Left ventricle myocardium superior (tissue), 1 donor: ENCODE measurements around the gene CDKAL1. TPM values are rescaled to one million over a fixed set of nuclear protein-coding genes. Genes with fewer than 3 reads are reported as not detected.
"Not testable (repeated sequence)": the region's sequence is repeated elsewhere in the genome, so short reads cannot be mapped to it uniquely, and the experiment has no call there.

ENCODE experiments used
- ATAC-seq: fragments of 200-7000 bp; cut with Tn5 transposase; one replicate; pipeline ENCODE4 v1.9.1; 2020; ENCODE audit warnings: mild to moderate bottlenecking, moderate library complexity
- DNase-seq: peaks from one replicate; pipeline ENCODE4 v3.0.0-alpha.2; 2020
- intact Hi-C: fragments of 100-400 bp; cut with micrococcal nuclease; formaldehyde crosslinking; loops from one replicate; pipeline ENCODE4 v1.11.0; 2022
- total RNA-seq: library from RNA; stranded (reverse); fragmentation: NEBNext Ultra II Directional; extraction: Animal tissue kit (Norgen Biotek cat#: 25700); gene quantifications from one replicate; pipeline ENCODE4 v1.2.1, GENCODE V29; 2021
- donor health status: DM: no; HTN: yes; CAD: no; lungs with severe emphysema.

Gene CDKAL1
- total RNA-seq, 1 donor from 2014 or later: 9.9 TPM

DNA sequence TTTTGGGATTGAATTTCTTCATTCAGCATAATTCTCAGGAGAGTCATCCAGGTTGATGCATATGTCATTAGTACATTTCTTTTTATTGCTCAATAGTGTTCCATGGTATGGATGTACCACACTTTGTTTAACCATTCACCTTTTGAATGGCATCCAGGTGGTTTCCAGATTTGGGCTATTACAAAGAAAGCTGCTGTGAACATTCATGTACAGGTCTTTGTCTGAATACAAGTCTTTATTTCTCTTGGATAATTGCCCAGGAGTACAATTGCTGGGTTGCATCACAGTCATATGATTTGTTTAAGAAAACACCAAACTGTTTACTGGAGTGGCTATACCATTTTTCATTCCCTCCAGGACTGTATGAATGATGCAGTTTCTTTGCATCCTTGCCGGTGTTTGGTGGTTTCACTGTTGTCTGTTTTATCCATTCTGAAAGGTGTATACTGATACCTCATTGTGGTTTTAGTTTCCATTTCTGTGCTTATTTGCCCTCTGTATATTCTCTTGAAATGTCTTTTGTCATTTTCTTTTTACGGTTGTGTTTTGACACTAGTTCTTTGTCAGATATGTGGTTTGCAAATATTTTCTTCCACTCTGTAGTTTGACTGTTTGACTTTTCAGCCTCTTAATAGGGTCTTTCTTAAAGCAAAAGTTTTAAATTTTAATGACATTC lies 8.8 kb downstream of the CDKAL1 start:
- ATAC-seq: no peak
- DNase-seq: no peak
- intact Hi-C loops: no loop called here

DNA sequence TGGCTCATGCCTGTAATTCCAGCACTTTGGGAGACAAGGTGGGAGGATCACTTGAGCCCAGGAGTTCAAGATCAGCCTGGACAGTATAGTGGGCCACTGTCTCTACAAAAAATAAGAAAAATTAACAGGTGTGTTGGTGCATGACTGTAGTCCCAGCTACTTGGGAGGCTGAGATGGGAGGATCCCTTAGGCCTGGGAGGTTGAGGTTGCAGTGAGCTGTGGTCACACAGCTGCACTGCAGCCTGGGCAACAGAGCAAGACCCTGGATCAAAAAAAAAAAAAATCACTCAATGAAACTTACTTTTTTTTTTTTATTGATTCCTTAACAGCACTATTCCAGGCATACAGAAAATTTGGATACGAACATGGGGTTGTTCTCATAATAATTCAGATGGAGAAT lies 14.0 kb downstream of the CDKAL1 start:
- intact Hi-C loops: no loop called here
- no peak for ATAC-seq
- DNase-seq: no peak

- intact Hi-C loops, ATAC-seq, DNase-seq: not testable (repeated sequence)
These were observed 15.1 kb downstream of the CDKAL1 start for GRCh38 chr6:20549398-20549797.

DNA sequence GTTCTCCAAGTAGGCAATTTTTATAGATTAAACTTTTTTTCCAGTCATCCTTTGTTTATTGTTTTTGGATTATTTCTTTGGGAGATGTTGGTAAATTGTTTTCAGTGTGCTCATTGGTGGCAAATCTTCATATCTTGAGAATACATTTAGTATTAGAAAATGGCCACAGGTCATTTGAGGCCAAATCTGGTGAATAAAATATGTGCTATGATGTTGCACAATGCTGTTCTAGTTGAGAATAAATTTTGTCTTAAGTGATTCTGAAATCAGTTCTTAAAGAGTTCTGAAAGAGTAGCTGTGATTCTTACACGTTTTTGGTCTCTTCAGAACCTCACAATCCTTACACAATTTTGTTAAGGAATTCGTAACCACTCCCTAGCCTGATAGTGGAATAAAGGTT lies 20.1 kb downstream of the CDKAL1 start:
- no peak for ATAC-seq
- intact Hi-C loops: no loop called here
- DNase-seq: no peak

DNA sequence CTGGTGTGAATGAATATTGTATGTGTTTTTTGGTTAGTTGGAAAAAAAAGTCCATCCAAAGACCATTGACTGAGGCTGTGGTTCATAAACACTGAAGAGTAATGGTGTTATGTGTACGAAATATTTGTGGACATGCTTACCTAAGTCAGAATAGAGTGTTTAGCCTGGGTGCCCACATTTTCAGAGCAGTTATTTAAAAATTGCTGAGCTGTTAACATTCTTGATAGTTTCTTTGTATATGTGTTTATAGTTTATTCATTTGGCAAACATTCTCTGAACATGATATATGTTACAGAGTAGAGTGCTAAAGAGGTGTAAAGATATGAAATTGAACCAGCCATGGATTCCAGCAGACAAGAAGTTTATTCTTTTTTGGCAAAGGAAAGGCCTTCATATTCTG lies 20.6 kb downstream of the CDKAL1 start:
- DNase-seq: no peak
- ATAC-seq: no peak
- intact Hi-C loops: no loop called here

DNA sequence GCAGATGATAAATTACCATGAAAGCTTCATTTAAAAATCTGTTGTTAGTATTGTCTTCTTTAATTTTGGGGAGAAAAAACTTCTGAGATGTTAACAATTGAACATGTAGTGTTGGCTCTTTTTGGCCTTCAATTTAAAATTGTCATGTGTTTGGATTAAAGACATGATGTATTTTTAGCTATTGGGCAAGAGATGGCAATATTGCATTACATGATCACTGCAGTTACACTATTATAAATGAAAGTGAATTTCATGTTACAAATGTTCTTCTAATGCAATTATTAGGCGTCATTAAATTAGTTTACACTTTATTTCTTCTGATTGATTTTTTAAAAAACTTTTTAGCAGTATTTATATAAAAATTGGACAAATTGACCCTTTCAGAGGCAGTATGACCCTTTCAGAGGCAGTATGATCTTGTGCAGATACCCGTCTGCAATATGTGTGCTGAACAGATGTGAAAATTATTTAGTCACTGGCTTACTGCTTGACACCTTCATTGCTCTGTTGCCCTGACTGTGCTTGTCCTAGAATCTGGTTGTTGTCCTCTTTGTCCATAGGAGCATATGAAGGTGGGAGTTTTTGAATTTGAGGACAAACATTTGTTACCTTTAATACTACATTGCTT lies 25.8 kb downstream of the CDKAL1 start:
- ATAC-seq (no peak), DNase-seq (no peak)
- intact Hi-C loops: no loop called here

GRCh38 chr6:20563377-20563776 lies 29.1 kb downstream of the CDKAL1 start:
- intact Hi-C loops: no loop called here
- ATAC-seq: no peak
- no peak for DNase-seq

DNA sequence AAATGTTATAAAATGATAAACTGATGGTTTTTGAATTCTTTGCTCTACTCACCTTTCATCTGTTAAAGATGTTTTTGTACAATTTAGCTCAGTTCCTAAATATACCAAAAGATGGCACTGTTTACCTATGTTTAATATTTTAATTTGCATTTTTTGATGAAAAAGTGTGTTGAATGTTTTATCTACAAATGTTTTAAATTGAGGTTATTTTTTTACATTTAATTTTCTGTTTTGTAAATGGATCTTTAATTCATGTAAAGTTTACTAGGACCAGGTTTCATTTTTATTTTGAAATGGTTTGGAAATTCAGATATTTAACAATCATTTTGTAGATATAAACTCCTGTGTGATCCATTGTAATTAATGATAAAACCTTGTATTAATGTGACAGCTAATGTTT lies 30.0 kb downstream of the CDKAL1 start:
- intact Hi-C loops: no loop called here
- DNase-seq (no peak), ATAC-seq (no peak)

GRCh38 chr6:20564777-20565176 lies 30.5 kb downstream of the CDKAL1 start:
- DNase-seq: no peak
- intact Hi-C loops: no loop called here
- no peak for ATAC-seq

DNA sequence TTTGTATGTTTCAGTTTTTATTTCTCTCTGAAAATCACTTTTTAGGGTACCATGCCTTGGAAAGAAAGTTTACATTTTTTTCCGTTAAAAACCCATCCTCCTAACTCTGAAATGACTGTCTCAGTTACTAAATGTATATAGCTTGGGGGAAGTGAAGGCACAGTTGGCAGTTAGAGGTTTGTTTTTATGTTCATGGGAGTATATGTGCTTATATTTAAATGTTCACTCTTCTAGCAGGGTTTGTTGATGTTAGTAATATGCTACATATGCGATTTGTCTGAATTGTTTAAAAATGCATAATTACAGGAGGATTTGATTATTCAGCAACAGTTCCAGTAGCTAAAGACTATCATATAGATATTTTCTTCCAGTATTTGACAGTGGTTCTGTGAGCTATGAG lies 31.1 kb downstream of the CDKAL1 start:
- intact Hi-C loops: no loop called here
- DNase-seq: no peak
- no peak for ATAC-seq

GRCh38 chr6:20566109-20566508 lies 31.9 kb downstream of the CDKAL1 start:
- intact Hi-C loops: no loop called here
- DNase-seq (no peak), ATAC-seq (no peak)

DNA sequence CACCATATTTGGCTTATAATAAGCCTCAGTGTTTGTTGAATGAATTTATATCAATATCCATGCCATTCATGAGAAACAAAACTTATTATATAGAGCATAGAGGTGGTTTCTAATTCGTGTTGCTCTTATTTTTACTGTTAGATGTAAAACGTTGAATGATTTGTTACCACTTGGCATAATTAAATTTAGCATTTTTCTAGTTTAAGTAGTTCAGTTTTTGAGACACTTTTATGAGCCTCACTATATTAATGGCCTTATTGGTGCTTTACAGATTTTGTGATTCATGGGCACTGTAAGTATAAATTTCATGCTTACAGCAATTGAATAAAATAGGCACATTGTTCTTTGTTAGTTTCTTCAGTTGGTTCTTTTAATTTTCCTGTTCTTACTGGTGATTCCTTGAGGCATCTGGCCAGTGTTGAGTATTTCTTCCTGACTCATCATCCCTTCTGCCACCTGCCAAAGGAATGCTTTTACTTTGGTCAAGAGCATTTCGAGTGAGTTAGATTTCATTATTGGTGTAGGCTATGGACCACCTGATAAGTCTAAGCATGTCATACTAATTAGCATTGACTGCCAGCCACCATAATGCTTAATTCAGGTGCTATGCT lies 34.8 kb downstream of the CDKAL1 start:
- no peak for DNase-seq
- intact Hi-C loops: no loop called here
- ATAC-seq: no peak

GRCh38 chr6:20571261-20571660 lies 37.0 kb downstream of the CDKAL1 start:
- intact Hi-C loops: no loop called here
- ATAC-seq (no peak), DNase-seq (no peak)

GRCh38 chr6:20572288-20572687 lies 38.0 kb downstream of the CDKAL1 start:
- DNase-seq (no peak), ATAC-seq (no peak)
- intact Hi-C loops: no loop called here

GRCh38 chr6:20572940-20573339 lies 38.7 kb downstream of the CDKAL1 start:
- ATAC-seq (peak; percentile 42), DNase-seq (no peak)
- intact Hi-C loops: no loop called here

GRCh38 chr6:20574355-20574754 lies 40.1 kb downstream of the CDKAL1 start:
- intact Hi-C loops: no loop called here
- DNase-seq: no peak
- ATAC-seq: no peak

GRCh38 chr6:20575125-20575524 lies 40.9 kb downstream of the CDKAL1 start:
- ATAC-seq (no peak), DNase-seq (no peak)
- intact Hi-C loops: no loop called here

- DNase-seq (no peak), ATAC-seq (no peak)
- intact Hi-C loops: no loop called here
These were observed 41.6 kb downstream of the CDKAL1 start for GRCh38 chr6:20575704-20576451.

- ATAC-seq (no peak), DNase-seq (no peak)
- intact Hi-C loops: no loop called here
These were observed 43.0 kb downstream of the CDKAL1 start for GRCh38 chr6:20577173-20577688.

DNA sequence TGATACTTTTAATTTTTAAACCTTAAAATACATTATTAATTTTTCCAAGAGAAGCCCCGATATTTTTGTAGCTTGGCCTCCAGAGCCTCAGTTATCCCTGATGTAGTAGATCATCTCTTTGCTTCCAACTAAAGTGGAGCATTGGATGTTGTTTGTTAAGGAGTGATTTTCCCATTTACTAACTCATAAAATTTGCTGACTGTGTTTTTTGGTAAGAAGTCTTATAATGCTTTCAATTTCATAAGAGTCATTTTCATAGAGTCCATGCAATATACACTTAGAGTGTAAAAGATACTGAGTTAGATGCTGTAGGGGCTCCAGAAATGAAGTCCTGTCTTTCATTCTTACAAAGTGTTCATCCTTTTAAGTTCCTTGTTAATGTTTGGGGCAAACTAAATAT lies 46.8 kb downstream of the CDKAL1 start:
- intact Hi-C loops: no loop called here
- DNase-seq (no peak), ATAC-seq (no peak)
